Dermis microvascular lymphatic vessel endothelial cell (primary cell): Measurements from ENCODE around the gene TEX19. TPM values are rescaled to one million over a fixed set of nuclear protein-coding genes. Genes with fewer than 3 reads are reported as not detected.
"Not testable (repeated sequence)": the region's sequence is repeated elsewhere in the genome, so short reads cannot be mapped to it uniquely, and the experiment has no call there.

Experiments used
- DNase-seq, 2 donors: peaks; one replicate each; pipeline versions ENCODE4 v3.0.0 to v3.0.0-alpha.2; 2010; ENCODE audit warnings: low read depth in 2 of 2
- total RNA-seq: library from RNA; depleted of rRNA; stranded (reverse); fragments of >200 nt; gene quantifications from 2 replicates; pipeline ENCODE4 v1.2.1, GENCODE V29; 2014

TEX19 gene
- total RNA-seq, 1 donor from 2014 or later = not detected

- peak; percentile 44 to 58 for DNase-seq
Observed at GRCh38 chr17:82334622-82335394, 24.2 kb upstream of the TEX19 start.

- DNase-seq = peak; percentile 48 to 69
Observed at GRCh38 chr17:82338858-82339633, 20.0 kb upstream of the TEX19 start.

GRCh38 chr17:82339634-82340580 lies 19.1 kb upstream of the TEX19 start:
- DNase-seq = no peak

DNA sequence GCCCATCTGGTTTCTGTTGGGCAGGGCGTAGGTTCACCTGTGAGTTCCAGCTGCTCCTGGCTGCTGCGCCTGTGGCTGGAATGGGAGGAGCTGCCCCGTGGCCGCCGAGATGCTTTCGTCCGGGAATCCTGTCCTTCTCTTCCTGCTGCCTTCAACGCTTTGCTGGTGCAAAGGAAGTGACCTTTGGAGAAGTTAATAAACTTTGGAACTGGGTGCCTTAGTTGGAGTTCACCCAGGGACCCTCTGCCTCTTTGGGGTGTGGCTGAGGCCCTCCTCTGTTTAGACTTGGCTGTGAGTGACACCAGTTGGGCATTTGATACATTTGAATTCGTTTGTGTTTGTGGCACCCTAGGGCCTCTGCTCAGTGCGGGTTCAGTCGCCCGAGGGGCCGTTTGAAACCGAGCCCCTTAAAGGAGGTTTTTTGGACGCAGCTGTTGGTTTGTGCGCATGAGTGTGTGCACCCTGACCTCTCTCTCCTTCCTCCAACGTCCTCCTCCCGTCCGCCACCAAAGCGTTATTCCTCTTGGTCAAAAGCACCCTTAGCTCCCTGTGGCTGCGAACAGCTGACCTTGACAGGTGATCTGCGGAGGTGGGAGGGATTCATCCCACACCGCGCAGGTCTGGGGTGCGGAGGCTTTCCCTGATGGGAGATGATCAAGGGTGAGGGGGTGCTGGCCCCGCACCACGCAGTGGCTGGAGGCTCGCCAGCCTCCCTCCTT lies 16.5 kb upstream of the TEX19 start:
- no peak for DNase-seq

- DNase-seq = no peak
Observed at GRCh38 chr17:82343560-82343959, 15.5 kb upstream of the TEX19 start.

DNA sequence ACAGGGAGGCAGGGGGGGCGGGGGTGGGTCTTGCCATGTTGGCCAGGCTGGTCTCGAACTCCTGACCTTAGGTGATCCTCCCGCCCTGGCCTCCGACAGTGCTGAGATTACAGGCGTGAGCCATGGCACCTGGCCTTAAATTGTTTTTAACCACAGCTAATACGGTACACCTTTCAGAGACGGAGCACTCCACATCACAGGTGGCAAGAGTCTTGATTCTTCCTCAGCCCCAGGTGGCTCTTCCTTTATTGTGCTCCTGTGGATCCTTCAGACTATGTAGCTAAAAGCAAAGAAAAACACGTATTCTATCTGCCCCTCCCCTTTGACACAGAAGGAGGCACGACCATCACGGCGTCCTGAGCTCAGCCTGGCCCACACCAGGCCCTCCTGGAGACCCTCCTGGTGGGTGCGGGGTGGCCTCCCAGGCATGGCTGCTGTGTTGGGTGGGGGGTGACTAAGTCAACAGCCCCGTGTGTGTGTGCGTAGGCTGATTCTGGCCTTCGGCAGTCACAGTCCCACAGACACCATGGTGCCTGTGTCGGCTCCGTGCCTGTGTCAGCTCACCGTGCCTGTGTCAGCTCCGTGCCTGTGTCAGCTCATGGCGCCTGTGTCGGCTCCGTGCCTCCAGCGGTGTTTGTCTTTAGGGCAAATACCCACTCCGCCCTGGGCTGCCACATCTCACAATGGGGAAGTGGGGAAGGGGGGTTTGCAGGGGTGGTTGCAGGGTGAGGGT lies 14.7 kb upstream of the TEX19 start:
- DNase-seq = no peak

DNA sequence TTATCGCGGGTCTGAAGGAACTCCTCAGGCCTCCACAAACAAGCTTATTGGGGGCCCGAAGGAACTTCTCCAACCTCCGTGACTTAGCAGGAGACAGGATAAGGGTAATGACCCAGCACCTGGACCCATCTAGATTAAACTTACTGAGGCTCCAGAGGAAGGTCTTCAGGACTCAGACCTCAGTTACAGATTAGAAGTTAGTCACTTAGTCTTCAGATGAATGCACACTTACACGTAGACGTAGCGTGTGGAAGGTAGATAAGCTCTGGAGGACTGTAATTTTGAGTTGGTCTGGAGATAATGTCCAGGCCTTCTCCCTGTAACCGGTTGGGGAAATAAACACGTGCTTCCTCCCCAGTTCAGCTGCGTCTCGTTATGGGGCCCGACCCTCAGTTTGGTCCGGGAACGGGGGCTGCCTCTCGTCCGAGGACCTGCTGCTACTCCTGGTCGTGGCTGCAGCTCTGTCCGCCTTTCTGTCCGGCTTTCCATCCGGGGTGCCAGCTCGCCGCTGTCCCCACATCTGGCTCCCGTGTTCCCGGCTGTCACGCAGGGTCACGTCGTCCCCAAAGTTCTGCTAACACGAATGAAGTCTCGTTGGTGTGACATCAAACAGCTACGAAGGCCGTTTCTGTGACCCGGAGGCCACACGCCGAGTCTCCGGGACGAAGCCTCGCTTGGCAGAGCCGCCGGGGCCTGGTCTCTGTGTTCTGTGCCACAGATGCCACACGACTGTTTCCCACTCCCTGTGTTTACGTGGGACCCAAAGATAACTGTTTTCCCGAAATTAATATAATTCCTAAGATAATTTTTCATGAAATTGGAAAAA lies 13.7 kb upstream of the TEX19 start:
- no peak for DNase-seq

GRCh38 chr17:82346342-82347300 lies 12.4 kb upstream of the TEX19 start:
- no peak for DNase-seq

DNA sequence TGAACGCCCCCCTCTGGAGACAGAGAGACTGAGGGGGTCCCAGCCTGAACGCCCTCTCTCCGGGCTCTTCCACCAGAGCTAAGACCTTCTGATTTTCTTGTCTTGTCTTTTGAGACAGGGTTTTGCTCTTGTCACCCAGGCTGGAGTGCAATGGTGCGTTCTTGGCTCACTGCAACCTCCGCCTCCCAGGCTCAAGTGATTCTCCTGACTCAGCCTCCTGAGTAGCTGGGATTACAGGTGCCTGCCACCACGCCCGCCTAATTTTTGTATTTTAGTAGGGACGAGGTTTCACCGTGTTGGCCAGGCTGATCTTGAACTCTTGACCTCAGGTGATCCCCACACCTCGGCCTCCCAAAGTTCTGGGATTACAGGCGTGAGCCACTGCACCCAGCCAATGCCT lies 11.1 kb upstream of the TEX19 start:
- not testable (repeated sequence) for DNase-seq

DNA sequence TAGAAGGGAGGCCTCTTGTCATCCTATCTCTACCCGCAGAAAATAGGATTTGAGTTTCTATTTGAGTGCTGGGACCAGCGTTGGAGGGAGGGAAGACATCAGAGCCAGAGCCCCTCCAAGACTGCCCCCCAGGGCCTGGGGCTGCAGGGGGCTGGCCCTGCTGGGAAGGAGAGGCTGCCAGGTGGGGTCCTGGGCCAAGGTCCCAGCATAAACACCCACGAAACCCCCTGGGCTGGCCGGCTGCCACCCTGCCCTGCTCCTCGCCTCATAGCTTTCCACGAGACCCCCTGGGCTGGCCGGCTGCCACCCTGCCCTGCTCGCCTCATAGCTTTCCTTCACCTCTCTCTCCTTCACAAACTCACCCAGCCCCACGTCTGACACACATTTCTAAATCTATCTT lies 10.6 kb upstream of the TEX19 start:
- DNase-seq = no peak

- DNase-seq = no peak
Observed at GRCh38 chr17:82348866-82349265, 10.2 kb upstream of the TEX19 start.

DNA sequence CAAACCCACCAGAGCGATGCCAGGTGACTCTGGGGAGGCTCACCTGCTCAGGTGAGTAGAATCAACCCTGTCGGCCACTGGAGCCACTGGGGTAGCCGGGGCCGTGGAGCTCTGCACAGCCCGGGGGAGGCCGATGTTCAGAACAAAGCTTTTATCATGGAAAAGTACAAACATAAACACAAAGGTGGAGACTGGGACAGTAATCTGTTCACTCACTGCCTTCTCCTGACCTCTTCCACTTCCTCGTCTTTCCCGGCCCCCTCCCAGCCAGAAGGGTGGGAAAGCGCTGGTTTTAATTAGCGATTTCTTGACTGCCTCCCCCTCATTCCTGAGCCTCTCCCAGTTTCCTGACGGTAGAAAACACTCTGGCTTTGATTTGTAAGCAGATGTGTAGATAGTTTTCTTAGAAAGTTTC lies 9.8 kb upstream of the TEX19 start:
- DNase-seq = no peak

DNA sequence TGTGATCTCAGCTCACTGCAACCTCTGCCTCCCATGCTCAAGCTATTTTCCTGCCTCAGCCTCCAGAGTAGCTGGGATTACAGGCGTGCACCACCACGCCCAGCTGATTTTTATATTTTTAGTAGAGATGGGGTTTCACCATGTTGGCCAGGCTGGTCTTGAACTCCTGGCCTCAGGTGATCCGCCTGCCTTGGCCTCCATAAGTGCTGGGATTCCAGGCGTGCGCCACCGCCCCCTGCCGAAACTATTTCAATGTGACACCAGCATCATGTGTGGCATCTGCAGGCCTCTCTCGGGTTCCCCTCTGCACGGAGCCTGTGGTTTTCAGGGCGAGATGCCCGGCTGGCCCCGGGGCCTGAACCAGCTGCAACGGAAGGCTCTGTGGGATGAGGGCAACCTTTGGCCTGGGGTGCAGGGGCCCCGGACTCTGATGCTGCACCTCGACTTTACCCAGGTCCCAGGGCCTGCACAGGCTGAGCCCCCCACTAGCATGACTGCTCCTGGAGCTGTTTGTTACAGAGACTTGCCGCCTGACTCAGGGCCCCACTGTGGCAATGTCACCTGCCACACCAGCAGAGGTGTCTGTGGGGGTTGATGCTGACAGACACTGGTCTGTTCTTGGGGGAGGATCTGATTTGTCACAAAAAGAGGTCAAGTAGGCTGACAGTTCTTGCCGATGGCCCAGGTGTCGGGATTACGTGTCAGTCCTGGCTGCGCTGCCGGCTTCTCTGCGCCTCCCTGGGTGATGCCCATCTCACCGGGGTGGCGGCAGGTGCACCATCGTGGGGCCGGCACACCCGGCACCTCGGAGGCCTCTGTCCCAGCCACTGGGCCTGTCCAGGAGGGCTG lies 8.6 kb upstream of the TEX19 start:
- DNase-seq = no peak

GRCh38 chr17:82351254-82351712 lies 7.8 kb upstream of the TEX19 start:
- no peak for DNase-seq

DNA sequence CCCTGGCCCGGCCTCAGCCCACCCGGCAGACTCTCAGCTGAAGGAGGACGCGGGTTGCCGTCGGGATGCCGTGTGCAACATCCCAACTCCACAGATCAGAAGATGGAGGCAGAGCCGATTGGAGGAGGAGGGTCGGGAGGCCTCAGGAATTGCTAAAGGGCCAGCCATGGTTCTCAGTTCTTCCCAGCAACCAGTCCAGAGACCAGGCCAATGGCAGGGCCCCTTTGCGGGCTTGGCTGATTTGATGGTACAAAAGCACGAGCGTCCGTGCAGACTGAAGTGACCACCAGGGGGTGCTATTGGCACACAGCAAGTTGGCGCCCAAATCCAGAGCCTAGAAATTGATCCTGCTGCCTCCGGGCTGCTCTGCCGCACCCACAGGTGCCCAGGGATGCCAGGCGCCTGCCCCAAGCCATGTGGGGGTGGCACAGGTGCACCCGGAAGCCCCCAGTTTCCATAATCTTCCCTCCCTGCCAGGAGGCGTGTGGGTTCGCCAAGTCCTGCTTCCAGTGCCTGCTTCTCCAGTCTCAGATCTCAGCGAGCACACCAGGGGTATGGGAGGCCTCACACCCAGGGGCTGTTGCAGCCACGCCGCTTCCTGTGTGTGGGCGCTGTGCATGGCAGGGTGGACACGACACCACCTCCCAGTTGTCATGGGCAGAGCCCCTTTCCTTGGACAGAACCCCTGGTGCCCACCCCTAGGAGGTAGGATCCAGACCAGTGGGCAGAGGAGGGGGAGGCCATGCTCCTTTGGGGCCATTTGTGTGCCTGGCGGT lies 7.1 kb upstream of the TEX19 start:
- peak; percentile 81 to 84 for DNase-seq

DNA sequence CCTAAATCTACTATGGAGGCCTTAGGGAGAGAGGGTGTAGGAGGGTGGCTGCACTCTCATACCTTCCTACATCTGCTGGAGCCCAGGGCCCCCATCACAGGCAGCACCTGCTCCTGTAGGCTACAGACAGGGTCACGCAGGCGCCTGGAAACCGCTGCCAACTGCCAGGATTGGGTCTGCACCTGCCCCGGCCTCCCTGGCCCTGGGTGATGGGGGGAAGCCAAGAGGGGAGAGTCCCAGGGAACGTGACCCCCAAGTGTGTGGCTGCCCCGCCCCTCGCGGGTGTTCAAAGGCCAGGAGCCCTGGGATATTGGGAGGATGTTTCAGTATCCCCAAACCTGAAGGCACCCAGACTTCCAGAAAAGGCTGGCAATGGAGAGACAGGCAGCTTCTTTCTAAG lies 5.6 kb upstream of the TEX19 start:
- no peak for DNase-seq
